Measurements from ENCODE around the gene ORAI1.
"Not testable (repeated sequence)": the region's sequence is repeated elsewhere in the genome, so short reads cannot be mapped to it uniquely, and the experiment has no call there.

The ORAI1 gene

GRCh38 chr12:121668750-121669520 lies 42.6 kb downstream of the ORAI1 start:
- TF ChIP-seq CTCF (IDR thresholded peaks at IDR 0.05; ENCODE audit: insufficient read depth, low read depth, low read length, missing control alignments), result peak; percentile 57
- H3K4me3 ChIP-seq (ENCODE audit: low read depth, low read length), result no peak overlapping the region
- DNase-seq (ENCODE audit: low read depth), result peak; percentile 57

- no peak for DNase-seq (ENCODE audit: low read depth)
- no peak within 1 kb of the TSS for H3K4me3 ChIP-seq (ENCODE audit: low read depth, low read length)
- TF ChIP-seq CTCF (IDR thresholded peaks at IDR 0.05; ENCODE audit: insufficient read depth, low read depth, low read length, missing control alignments), result no peak
These were observed 43.2 kb downstream of the ORAI1 start, which contains the start of gene MORN3 for GRCh38 chr12:121669521-121669900. TSS of gene MORN3 (minus strand) at chr12:121669654. CDS start at chr12:121669483, 171 bp downstream.

GRCh38 chr12:121673013-121673511 lies 46.7 kb downstream of the ORAI1 start:
- H3K4me3 ChIP-seq (ENCODE audit: low read depth, low read length), result peak overlapping the region; percentile 43
- no peak for DNase-seq (ENCODE audit: low read depth)
- TF ChIP-seq CTCF (IDR thresholded peaks at IDR 0.05; ENCODE audit: insufficient read depth, low read depth, low read length, missing control alignments), result no peak

- H3K4me3 ChIP-seq (ENCODE audit: low read depth, low read length), result no peak overlapping the region
- no peak for DNase-seq (ENCODE audit: low read depth)
- TF ChIP-seq CTCF (IDR thresholded peaks at IDR 0.05; ENCODE audit: insufficient read depth, low read depth, low read length, missing control alignments), result no peak
These were observed 49.9 kb downstream of the ORAI1 start for GRCh38 chr12:121676190-121676589.

GRCh38 chr12:121678305-121678704 lies 52.0 kb downstream of the ORAI1 start:
- no peak for DNase-seq (ENCODE audit: low read depth)
- TF ChIP-seq CTCF (IDR thresholded peaks at IDR 0.05; ENCODE audit: insufficient read depth, low read depth, low read length, missing control alignments), result no peak
- no peak overlapping the region for H3K4me3 ChIP-seq (ENCODE audit: low read depth, low read length)

GRCh38 chr12:121678716-121679300 lies 52.5 kb downstream of the ORAI1 start:
- no peak for TF ChIP-seq CTCF (IDR thresholded peaks at IDR 0.05; ENCODE audit: insufficient read depth, low read depth, low read length, missing control alignments)
- no peak overlapping the region for H3K4me3 ChIP-seq (ENCODE audit: low read depth, low read length)
- no peak for DNase-seq (ENCODE audit: low read depth)

GRCh38 chr12:121679661-121680197 lies 53.4 kb downstream of the ORAI1 start:
- H3K4me3 ChIP-seq (ENCODE audit: low read depth, low read length); DNase-seq (ENCODE audit: low read depth): not testable (repeated sequence)
